Renal pelvis (tissue), 4 donors: ENCODE results near the gene NNMT. TPM values are rescaled to one million over a fixed set of nuclear protein-coding genes. Genes with fewer than 3 reads are reported as not detected.
A peak's percentile ranks its signal among the peaks of the same experiment; 100 is the strongest.

Experiments
- DNase-seq: peaks from one replicate; pipeline ENCODE4 v3.0.0-alpha.2; 2013
- polyA plus RNA-seq, 3 donors: library from polyadenylated mRNA; unstranded; fragments of 120-200 nt; gene quantifications; one replicate each; pipeline ENCODE4 v1.2.1, GENCODE V29; 2013; ENCODE audit not compliant: insufficient read length in 3 of 3

The NNMT gene
- polyA plus RNA-seq, 3 donors, result 0.39 to 0.77 (median 0.53) TPM

GRCh38 chr11:114262681-114263512, 33.3 kb upstream of the NNMT start:
- peak; percentile 62 for DNase-seq

GRCh38 chr11:114263513-114264170, 32.6 kb upstream of the NNMT start:
- DNase-seq, result no peak

GRCh38 chr11:114264381-114264780, 31.8 kb upstream of the NNMT start:
- no peak for DNase-seq

GRCh38 chr11:114265122-114265878, 30.9 kb upstream of the NNMT start:
- no peak for DNase-seq

- no peak for DNase-seq
Observed at GRCh38 chr11:114269498-114269897, 26.7 kb upstream of the NNMT start.

GRCh38 chr11:114270531-114271270, 25.5 kb upstream of the NNMT start:
- no peak for DNase-seq

- DNase-seq, result no peak
Observed at GRCh38 chr11:114271316-114271715, 24.9 kb upstream of the NNMT start.

- no peak for DNase-seq
Observed at GRCh38 chr11:114272311-114272710, 23.9 kb upstream of the NNMT start.

GRCh38 chr11:114273071-114273470, 23.1 kb upstream of the NNMT start:
- no peak for DNase-seq

GRCh38 chr11:114273890-114274635, 22.1 kb upstream of the NNMT start:
- DNase-seq, result no peak

- DNase-seq, result no peak
Observed at GRCh38 chr11:114274637-114275036, 21.6 kb upstream of the NNMT start.

GRCh38 chr11:114275280-114275679, 20.9 kb upstream of the NNMT start:
- no peak for DNase-seq

- no peak for DNase-seq
Observed at GRCh38 chr11:114276077-114276476, 20.1 kb upstream of the NNMT start.

- DNase-seq, result no peak
Observed at GRCh38 chr11:114277637-114278341, 18.4 kb upstream of the NNMT start.

GRCh38 chr11:114278342-114279065, 17.7 kb upstream of the NNMT start:
- DNase-seq, result no peak

GRCh38 chr11:114279792-114280546, 16.2 kb upstream of the NNMT start:
- no peak for DNase-seq

GRCh38 chr11:114280696-114281095, 15.5 kb upstream of the NNMT start:
- peak; percentile 43 for DNase-seq

- DNase-seq, result no peak
Observed at GRCh38 chr11:114281388-114281956, 14.7 kb upstream of the NNMT start.

GRCh38 chr11:114282488-114282887, 13.7 kb upstream of the NNMT start:
- no peak for DNase-seq
